Hepatocyte (in vitro differentiated cells): ENCODE measurements around the gene CTNND2. TPM values are rescaled to one million over a fixed set of nuclear protein-coding genes. Genes with fewer than 3 reads are reported as not detected.

Experiments
- DNase-seq: peaks from one replicate; pipeline ENCODE4 v3.0.0-alpha.2; 2016; ENCODE audit warnings: low spot score
- H2AFZ ChIP-seq: fragments of 200-600 bp; sonication (generic); 2 replicates; pipeline ENCODE4 v1.6.0; 2016; ENCODE audit warnings: antibody characterized with exemption, mild to moderate bottlenecking
- H3K27ac ChIP-seq: fragments of 200-600 bp; sonication (generic); 2 replicates; pipeline ENCODE4 v1.5.1; 2016; ENCODE audit warnings: mild to moderate bottlenecking
- H3K27me3 ChIP-seq: fragments of 200-600 bp; sonication (generic); 2 replicates; pipeline ENCODE4 v1.6.1; 2016
- H3K36me3 ChIP-seq: fragments of 200-600 bp; sonication (generic); replicated peaks from 2 replicates; pipeline ENCODE4 v1.5.1; 2016; ENCODE audit warnings: low read depth; ENCODE audit not compliant: insufficient read depth
- H3K4me1 ChIP-seq: fragments of 200-600 bp; sonication (generic); 2 replicates; pipeline ENCODE4 v1.5.1; 2016; ENCODE audit warnings: mild to moderate bottlenecking, moderate library complexity; ENCODE audit not compliant: insufficient read depth
- H3K4me2 ChIP-seq: fragments of 200-600 bp; sonication (generic); 2 replicates; pipeline ENCODE4 v1.6.0; 2016
- H3K4me3 ChIP-seq: fragments of 200-600 bp; sonication (generic); 2 replicates; pipeline ENCODE4 v1.5.1; 2016; ENCODE audit warnings: mild to moderate bottlenecking
- H3K79me2 ChIP-seq: fragments of 200-600 bp; sonication (generic); 2 replicates; pipeline ENCODE4 v1.6.0; 2017; ENCODE audit warnings: mild to moderate bottlenecking
- H3K9me2 ChIP-seq: fragments of 200-600 bp; sonication (generic); replicated peaks from 2 replicates; pipeline ENCODE4 v1.6.0; 2017; ENCODE audit warnings: mild to moderate bottlenecking; ENCODE audit not compliant: insufficient read depth
- H3K9me3 ChIP-seq: fragments of 200-600 bp; sonication (generic); 2 replicates; pipeline ENCODE4 v1.5.1; 2016; ENCODE audit warnings: low read depth, mild to moderate bottlenecking
- H4K20me1 ChIP-seq: fragments of 200-600 bp; sonication (generic); 2 replicates; pipeline ENCODE4 v1.6.0; 2016; ENCODE audit warnings: mild to moderate bottlenecking; ENCODE audit not compliant: insufficient read depth, poor library complexity, severe bottlenecking
- EZH2 ChIP-seq: fragments of 200-600 bp; sonication (generic); IDR thresholded peaks from 2 replicates; pipeline ENCODE4 v1.6.1; 2016; ENCODE audit warnings: antibody characterized with exemption, mild to moderate bottlenecking, borderline replicate concordance
- EZH2phosphoT487 ChIP-seq: fragments of 200-600 bp; sonication (generic); IDR thresholded peaks from one replicate; pipeline ENCODE4 v1.6.1; 2018; ENCODE audit warnings: antibody characterized with exemption, mild to moderate bottlenecking, low read depth, moderate library complexity; ENCODE audit not compliant: unreplicated experiment, severe bottlenecking
- WGBS: methylation state at CpG from one replicate; pipeline ENCODE4 v1.1.6; 2016; ENCODE audit warnings: low lambda C conversion rate; ENCODE audit errors: missing lambda C conversion rate; 5-methylcytosine and 5-hydroxymethylcytosine counted together
- polyA plus RNA-seq: library from polyadenylated mRNA; unstranded; fragments of >200 nt; fragmentation: Nextera tagmentation; extraction: Ambion mirVana; gene quantifications from 2 replicates; pipeline ENCODE4 v1.2.1, GENCODE V29; 2016
- total RNA-seq: library from RNA; depleted of rRNA; stranded (reverse); fragments of >200 nt; gene quantifications from 2 replicates; pipeline ENCODE4 v1.2.3, GENCODE V29; 2014
- TF ChIP-seq, protein P1 (sequence below): fragments of 200-600 bp; sonication (generic); IDR thresholded peaks from 2 replicates; pipeline ENCODE4 v1.5.1; 2016; ENCODE audit warnings: antibody characterized with exemption, mild to moderate bottlenecking; ENCODE audit not compliant: poor library complexity

Gene CTNND2
- total and polyA plus RNA-seq, 2 experiments from 2014 or later, result 27.5 to 30.3 TPM

GRCh38 chr5:10999714-11000113, 904.5 kb downstream of the CTNND2 start:
- Histone ChIP-seq H3K27me3 (no peaks in the 10 kb centered on the region), H3K27ac (no peak overlapping the region)
- TF ChIP-seq, protein P1, sequence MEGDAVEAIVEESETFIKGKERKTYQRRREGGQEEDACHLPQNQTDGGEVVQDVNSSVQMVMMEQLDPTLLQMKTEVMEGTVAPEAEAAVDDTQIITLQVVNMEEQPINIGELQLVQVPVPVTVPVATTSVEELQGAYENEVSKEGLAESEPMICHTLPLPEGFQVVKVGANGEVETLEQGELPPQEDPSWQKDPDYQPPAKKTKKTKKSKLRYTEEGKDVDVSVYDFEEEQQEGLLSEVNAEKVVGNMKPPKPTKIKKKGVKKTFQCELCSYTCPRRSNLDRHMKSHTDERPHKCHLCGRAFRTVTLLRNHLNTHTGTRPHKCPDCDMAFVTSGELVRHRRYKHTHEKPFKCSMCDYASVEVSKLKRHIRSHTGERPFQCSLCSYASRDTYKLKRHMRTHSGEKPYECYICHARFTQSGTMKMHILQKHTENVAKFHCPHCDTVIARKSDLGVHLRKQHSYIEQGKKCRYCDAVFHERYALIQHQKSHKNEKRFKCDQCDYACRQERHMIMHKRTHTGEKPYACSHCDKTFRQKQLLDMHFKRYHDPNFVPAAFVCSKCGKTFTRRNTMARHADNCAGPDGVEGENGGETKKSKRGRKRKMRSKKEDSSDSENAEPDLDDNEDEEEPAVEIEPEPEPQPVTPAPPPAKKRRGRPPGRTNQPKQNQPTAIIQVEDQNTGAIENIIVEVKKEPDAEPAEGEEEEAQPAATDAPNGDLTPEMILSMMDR, result no peak
- TF ChIP-seq EZH2phosphoT487 (no peak), EZH2 (no peak)

GRCh38 chr5:10995891-10996290, 908.4 kb downstream of the CTNND2 start:
- Histone ChIP-seq H3K4me3 (no peak overlapping the region), H3K27me3 (no peaks in the 10 kb centered on the region), H3K9me3 (no peaks in the 10 kb centered on the region), H2AFZ (no peak overlapping the region), H3K79me2 (no peaks in the 10 kb centered on the region), H3K36me3 (no peaks in the 10 kb centered on the region), H4K20me1 (no peaks in the 10 kb centered on the region), H3K4me2 (no peak overlapping the region), H3K9me2 (no peaks in the 10 kb centered on the region), H3K4me1 (no peaks in the 10 kb centered on the region), H3K27ac (no peak overlapping the region)
- no peak for DNase-seq
- TF ChIP-seq EZH2 (no peak), EZH2phosphoT487 (no peak)
- TF ChIP-seq, protein P1, result no peak
- 98% methylated on average over 8 of the region's 8 CpGs for WGBS

More at GRCh38 chr5:10999714-11000113, 904.5 kb downstream of the CTNND2 start:
- no peaks in the 10 kb centered on the region for H3K79me2 ChIP-seq
- H3K4me2 ChIP-seq, result no peak overlapping the region
- no peak overlapping the region for H3K4me3 ChIP-seq
- WGBS, result 96% methylated on average over 11 of the region's 11 CpGs
- no peaks in the 10 kb centered on the region for H4K20me1 ChIP-seq
- no peaks in the 10 kb centered on the region for H3K4me1 ChIP-seq
- no peaks in the 10 kb centered on the region for H3K9me3 ChIP-seq
- no peak overlapping the region for H2AFZ ChIP-seq
- no peaks in the 10 kb centered on the region for H3K36me3 ChIP-seq
- no peaks in the 10 kb centered on the region for H3K9me2 ChIP-seq
- no peak for DNase-seq

- Histone ChIP-seq H2AFZ (no peak overlapping the region), H3K27me3 (no peaks in the 10 kb centered on the region), H3K9me3 (no peaks in the 10 kb centered on the region), H3K4me1 (no peaks in the 10 kb centered on the region), H3K79me2 (no peaks in the 10 kb centered on the region), H3K36me3 (no peaks in the 10 kb centered on the region), H4K20me1 (no peaks in the 10 kb centered on the region), H3K27ac (no peak overlapping the region), H3K9me2 (no peaks in the 10 kb centered on the region), H3K4me3 (no peak overlapping the region), H3K4me2 (no peak overlapping the region)
- DNase-seq, result no peak
- TF ChIP-seq EZH2phosphoT487 (no peak), EZH2 (no peak)
- TF ChIP-seq, protein P1, result no peak
- 74% methylated on average over 13 of the region's 30 CpGs for WGBS
These were observed 909.9 kb downstream of the CTNND2 start for GRCh38 chr5:10994091-10994986.
